HEK293 (cell line): ENCODE results near the gene EXOSC7.

ENCODE experiments used
- CTCF ChIA-PET: fragments of 350-600 bp; formaldehyde crosslinking; extraction: SDS; loops from one replicate; lab custom pipeline; 2021; ENCODE audit warnings: antibody characterized with exemption; lab: Yijun Ruan, JAX
- POLR2A ChIA-PET: fragments of 300-600 bp; formaldehyde crosslinking; extraction: SDS; loops from one replicate; lab custom pipeline; 2020; ENCODE audit warnings: antibody characterized with exemption, inconsistent platforms; lab: Yijun Ruan, JAX
- H3K27ac ChIP-seq: fragments of 200-500 bp; sonication (Bioruptor generic); 2 replicates; pipeline ENCODE4 v1.5.1; 2014; ENCODE audit warnings: low read depth, low read length, control low read depth, inconsistent platforms; ENCODE audit errors: extremely low read depth
- H3K36me3 ChIP-seq, 2 experiments: fragments of 200-500 bp in 1 of 2; sonication (Bioruptor generic) in 1 of 2; 1 replicate in 1 of 2; 2 replicates in 1 of 2; pipeline ENCODE4 v1.5.1; 2014 to 2017; ENCODE audit warnings: inconsistent platforms in 2 of 2, low read length in 2 of 2; ENCODE audit not compliant: control insufficient read depth in 2 of 2, insufficient read depth in 1 of 2
- H3K4me1 ChIP-seq: fragments of 200-500 bp; sonication (Bioruptor generic); 2 replicates; pipeline ENCODE4 v1.5.1; 2014; ENCODE audit warnings: mild to moderate bottlenecking, low read length, inconsistent platforms; ENCODE audit not compliant: control insufficient read depth, insufficient read depth
- H3K4me3 ChIP-seq: 2 replicates; pipeline ENCODE4 v1.5.1; 2011; ENCODE audit warnings: low read depth, mild to moderate bottlenecking, control low read depth, low read length, moderate library complexity
- H3K9me3 ChIP-seq: fragments of 200-500 bp; sonication (Bioruptor generic); 2 replicates; pipeline ENCODE4 v1.5.1; 2014; ENCODE audit warnings: low read depth, low read length, inconsistent platforms; ENCODE audit not compliant: control insufficient read depth, insufficient read depth
- FEZF1 ChIP-seq: fragments of 450-650 bp; formaldehyde crosslinking; IDR thresholded peaks from 2 replicates; pipeline ENCODE4 v1.5.1; 2016; ENCODE audit warnings: missing biosample characterization, missing genetic modification characterization
- GLIS1 ChIP-seq: fragments of 450-650 bp; formaldehyde crosslinking; IDR thresholded peaks from 2 replicates; pipeline ENCODE4 v1.5.1; 2016; ENCODE audit warnings: missing biosample characterization, missing genetic modification characterization
- SCRT1 ChIP-seq: fragments of 450-650 bp; formaldehyde crosslinking; IDR thresholded peaks from 2 replicates; pipeline ENCODE4 v1.5.1; 2016; ENCODE audit warnings: missing biosample characterization, missing genetic modification characterization, borderline replicate concordance
- SCRT2 ChIP-seq: fragments of 450-650 bp; formaldehyde crosslinking; IDR thresholded peaks from 2 replicates; pipeline ENCODE4 v1.5.1; 2016; ENCODE audit warnings: missing biosample characterization, missing genetic modification characterization
- YY1 ChIP-seq: fragments of 450-650 bp; formaldehyde crosslinking; IDR thresholded peaks from 2 replicates; pipeline ENCODE4 v1.5.1; 2018; ENCODE audit warnings: missing biosample characterization, missing genetic modification characterization
- ZFHX2 ChIP-seq: fragments of 450-650 bp; formaldehyde crosslinking; conservative IDR thresholded peaks from 2 replicates; pipeline ENCODE4 v1.5.1; 2016; ENCODE audit warnings: missing biosample characterization, missing genetic modification characterization
- ZNF239 ChIP-seq: fragments of 450-650 bp; formaldehyde crosslinking; IDR thresholded peaks from 2 replicates; pipeline ENCODE4 v1.5.1; 2016; ENCODE audit warnings: missing biosample characterization, missing genetic modification characterization
- ZNF248 ChIP-seq: fragments of 450-650 bp; formaldehyde crosslinking; IDR thresholded peaks from 2 replicates; pipeline ENCODE4 v1.5.1; 2017; ENCODE audit warnings: missing biosample characterization, missing genetic modification characterization
- ZNF658 ChIP-seq: fragments of 450-650 bp; formaldehyde crosslinking; IDR thresholded peaks from 2 replicates; pipeline ENCODE4; 2016; ENCODE audit warnings: missing biosample characterization, missing genetic modification characterization
- ZNF843 ChIP-seq: fragments of 450-650 bp; formaldehyde crosslinking; IDR thresholded peaks from 2 replicates; pipeline ENCODE4 v1.5.1; 2016; ENCODE audit warnings: missing biosample characterization, missing genetic modification characterization
- TF ChIP-seq, protein P1 (sequence below): fragments of 450-650 bp; formaldehyde crosslinking; IDR thresholded peaks from 2 replicates; pipeline ENCODE4 v1.5.1; 2017; ENCODE audit warnings: missing biosample characterization, missing genetic modification characterization
- TF ChIP-seq, protein P2 (sequence below): fragments of 450-650 bp; formaldehyde crosslinking; IDR thresholded peaks from 2 replicates; pipeline ENCODE4 v1.5.1; 2016; ENCODE audit warnings: missing biosample characterization, missing genetic modification characterization
- TF ChIP-seq, protein P3 (sequence below): fragments of 450-650 bp; formaldehyde crosslinking; IDR thresholded peaks from 2 replicates; pipeline ENCODE4 v1.5.1; 2016; ENCODE audit warnings: missing biosample characterization, missing genetic modification characterization
- TF ChIP-seq, protein P4 (sequence below): fragments of 450-650 bp; formaldehyde crosslinking; IDR thresholded peaks from 2 replicates; pipeline ENCODE4 v1.5.1; 2016; ENCODE audit warnings: missing biosample characterization, missing genetic modification characterization
- TF ChIP-seq, protein P5 (sequence below): fragments of 450-650 bp; formaldehyde crosslinking; IDR thresholded peaks from 2 replicates; pipeline ENCODE4 v1.5.1; 2016; ENCODE audit warnings: missing biosample characterization, missing genetic modification characterization

Gene EXOSC7

DNA sequence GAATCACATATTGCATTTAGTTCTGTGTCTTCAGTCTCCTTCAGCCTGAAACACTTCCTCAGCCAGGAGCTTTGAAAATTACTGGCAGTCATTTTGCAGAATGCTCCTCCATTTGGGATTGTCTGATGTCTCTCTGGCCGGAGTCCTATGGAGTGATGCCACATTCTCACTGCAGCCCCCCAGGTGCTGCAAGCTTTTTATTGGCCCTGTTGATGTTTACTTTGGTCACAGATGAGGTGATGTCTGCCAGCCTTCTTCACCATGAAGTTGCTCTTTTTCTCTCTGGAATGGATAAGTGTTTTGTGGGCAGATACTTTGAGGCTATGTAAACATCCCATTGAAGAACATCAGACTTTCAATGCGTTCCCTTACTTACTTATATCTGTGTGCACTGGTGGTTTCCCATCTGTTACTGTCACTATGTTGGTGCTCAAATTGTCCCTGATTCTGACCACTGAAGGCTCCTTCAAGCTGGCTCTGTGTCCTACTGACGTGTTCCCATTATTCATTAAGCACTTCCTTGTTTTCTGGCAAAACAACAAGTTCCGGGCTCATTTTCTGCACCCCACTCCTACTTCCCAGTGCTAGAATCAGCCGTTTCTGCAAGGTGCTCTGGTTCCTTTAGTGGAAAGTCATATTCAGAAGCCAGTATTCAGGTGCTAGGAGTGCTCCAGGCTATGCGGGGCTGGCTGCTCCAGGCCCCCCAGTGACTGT is 48.7 kb downstream of the EXOSC7 start:
- POLR2A ChIA-PET, result no interaction called here
- Histone ChIP-seq H3K27ac (no peak overlapping the region), H3K4me1 (0 out of 2 replicates have a peak, but pooled peaks cover 2% of the 10 kb centered on the region), H3K36me3 (no peaks in the 10 kb centered on the region), H3K9me3 (no peaks in the 10 kb centered on the region), H3K4me3 (no peak overlapping the region)
- TF ChIP-seq ZNF239 (tag by site-specific recombination), result no peak
- no peak for TF ChIP-seq YY1 (tag by site-specific recombination)
- TF ChIP-seq GLIS1 (tag by site-specific recombination), result peak; percentile 54
- TF ChIP-seq, protein P1, sequence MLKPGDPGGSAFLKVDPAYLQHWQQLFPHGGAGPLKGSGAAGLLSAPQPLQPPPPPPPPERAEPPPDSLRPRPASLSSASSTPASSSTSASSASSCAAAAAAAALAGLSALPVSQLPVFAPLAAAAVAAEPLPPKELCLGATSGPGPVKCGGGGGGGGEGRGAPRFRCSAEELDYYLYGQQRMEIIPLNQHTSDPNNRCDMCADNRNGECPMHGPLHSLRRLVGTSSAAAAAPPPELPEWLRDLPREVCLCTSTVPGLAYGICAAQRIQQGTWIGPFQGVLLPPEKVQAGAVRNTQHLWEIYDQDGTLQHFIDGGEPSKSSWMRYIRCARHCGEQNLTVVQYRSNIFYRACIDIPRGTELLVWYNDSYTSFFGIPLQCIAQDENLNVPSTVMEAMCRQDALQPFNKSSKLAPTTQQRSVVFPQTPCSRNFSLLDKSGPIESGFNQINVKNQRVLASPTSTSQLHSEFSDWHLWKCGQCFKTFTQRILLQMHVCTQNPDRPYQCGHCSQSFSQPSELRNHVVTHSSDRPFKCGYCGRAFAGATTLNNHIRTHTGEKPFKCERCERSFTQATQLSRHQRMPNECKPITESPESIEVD (tag by site-specific recombination), result no peak
- TF ChIP-seq, protein P2, sequence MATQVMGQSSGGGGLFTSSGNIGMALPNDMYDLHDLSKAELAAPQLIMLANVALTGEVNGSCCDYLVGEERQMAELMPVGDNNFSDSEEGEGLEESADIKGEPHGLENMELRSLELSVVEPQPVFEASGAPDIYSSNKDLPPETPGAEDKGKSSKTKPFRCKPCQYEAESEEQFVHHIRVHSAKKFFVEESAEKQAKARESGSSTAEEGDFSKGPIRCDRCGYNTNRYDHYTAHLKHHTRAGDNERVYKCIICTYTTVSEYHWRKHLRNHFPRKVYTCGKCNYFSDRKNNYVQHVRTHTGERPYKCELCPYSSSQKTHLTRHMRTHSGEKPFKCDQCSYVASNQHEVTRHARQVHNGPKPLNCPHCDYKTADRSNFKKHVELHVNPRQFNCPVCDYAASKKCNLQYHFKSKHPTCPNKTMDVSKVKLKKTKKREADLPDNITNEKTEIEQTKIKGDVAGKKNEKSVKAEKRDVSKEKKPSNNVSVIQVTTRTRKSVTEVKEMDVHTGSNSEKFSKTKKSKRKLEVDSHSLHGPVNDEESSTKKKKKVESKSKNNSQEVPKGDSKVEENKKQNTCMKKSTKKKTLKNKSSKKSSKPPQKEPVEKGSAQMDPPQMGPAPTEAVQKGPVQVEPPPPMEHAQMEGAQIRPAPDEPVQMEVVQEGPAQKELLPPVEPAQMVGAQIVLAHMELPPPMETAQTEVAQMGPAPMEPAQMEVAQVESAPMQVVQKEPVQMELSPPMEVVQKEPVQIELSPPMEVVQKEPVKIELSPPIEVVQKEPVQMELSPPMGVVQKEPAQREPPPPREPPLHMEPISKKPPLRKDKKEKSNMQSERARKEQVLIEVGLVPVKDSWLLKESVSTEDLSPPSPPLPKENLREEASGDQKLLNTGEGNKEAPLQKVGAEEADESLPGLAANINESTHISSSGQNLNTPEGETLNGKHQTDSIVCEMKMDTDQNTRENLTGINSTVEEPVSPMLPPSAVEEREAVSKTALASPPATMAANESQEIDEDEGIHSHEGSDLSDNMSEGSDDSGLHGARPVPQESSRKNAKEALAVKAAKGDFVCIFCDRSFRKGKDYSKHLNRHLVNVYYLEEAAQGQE (tag by site-specific recombination), result no peak
- no peak for TF ChIP-seq SCRT1 (tag by site-specific recombination)
- TF ChIP-seq SCRT2, result no peak
- TF ChIP-seq, protein P3, sequence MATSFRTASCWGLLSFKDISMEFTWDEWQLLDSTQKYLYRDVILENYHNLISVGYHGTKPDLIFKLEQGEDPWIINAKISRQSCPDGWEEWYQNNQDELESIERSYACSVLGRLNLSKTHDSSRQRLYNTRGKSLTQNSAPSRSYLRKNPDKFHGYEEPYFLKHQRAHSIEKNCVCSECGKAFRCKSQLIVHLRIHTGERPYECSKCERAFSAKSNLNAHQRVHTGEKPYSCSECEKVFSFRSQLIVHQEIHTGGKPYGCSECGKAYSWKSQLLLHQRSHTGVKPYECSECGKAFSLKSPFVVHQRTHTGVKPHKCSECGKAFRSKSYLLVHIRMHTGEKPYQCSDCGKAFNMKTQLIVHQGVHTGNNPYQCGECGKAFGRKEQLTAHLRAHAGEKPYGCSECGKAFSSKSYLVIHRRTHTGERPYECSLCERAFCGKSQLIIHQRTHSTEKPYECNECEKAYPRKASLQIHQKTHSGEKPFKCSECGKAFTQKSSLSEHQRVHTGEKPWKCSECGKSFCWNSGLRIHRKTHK (tag by site-specific recombination), result no peak
- TF ChIP-seq, protein P4, sequence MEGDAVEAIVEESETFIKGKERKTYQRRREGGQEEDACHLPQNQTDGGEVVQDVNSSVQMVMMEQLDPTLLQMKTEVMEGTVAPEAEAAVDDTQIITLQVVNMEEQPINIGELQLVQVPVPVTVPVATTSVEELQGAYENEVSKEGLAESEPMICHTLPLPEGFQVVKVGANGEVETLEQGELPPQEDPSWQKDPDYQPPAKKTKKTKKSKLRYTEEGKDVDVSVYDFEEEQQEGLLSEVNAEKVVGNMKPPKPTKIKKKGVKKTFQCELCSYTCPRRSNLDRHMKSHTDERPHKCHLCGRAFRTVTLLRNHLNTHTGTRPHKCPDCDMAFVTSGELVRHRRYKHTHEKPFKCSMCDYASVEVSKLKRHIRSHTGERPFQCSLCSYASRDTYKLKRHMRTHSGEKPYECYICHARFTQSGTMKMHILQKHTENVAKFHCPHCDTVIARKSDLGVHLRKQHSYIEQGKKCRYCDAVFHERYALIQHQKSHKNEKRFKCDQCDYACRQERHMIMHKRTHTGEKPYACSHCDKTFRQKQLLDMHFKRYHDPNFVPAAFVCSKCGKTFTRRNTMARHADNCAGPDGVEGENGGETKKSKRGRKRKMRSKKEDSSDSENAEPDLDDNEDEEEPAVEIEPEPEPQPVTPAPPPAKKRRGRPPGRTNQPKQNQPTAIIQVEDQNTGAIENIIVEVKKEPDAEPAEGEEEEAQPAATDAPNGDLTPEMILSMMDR, result no peak
- peak; percentile 57 for TF ChIP-seq FEZF1 (tag by site-specific recombination)
- TF ChIP-seq ZNF843 (tag by site-specific recombination), result no peak
- TF ChIP-seq ZNF248 (tag by site-specific recombination), result no peak
- CTCF ChIA-PET, result no interaction called here

DNA sequence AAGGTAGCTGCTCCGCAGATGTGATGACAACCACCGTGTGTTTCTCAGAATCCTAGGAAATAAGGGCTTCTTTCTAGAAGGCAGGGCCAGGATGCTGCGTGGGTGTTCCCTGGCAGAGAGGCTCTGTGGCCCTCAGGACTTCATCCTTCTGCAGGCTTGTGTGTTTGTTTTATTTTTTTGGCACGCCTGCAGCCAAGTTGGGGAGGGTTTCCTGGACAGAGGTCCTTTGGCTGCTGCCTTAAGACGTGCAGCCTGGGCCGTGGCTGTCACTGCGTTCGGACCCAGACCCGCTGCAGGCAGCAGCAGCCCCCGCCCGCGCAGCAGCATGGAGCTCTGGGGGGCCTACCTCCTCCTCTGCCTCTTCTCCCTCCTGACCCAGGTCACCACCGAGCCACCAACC is 50.0 kb downstream of the EXOSC7 start, which contains the start of gene CLEC3B:
Gene CLEC3B (plus strand): TSS at position 266 of the 400 bp plus-strand sequence. CDS start 60 bp downstream, at position 326.
- Histone ChIP-seq H3K27ac (no peak within 1 kb of the TSS), H3K4me3 (no peak within 1 kb of the TSS), H3K9me3 (no peaks in the 10 kb centered on the region), H3K36me3 (no peaks in the 10 kb centered on the region), H3K4me1 (0 out of 2 replicates have a peak, but pooled peaks cover 2% of the 10 kb centered on the region)
- TF ChIP-seq ZFHX2 (tag by site-specific recombination) (peak; percentile 22; the same call in 1 of the 2 replicates), ZNF658 (tag by site-specific recombination) (no peak)
- TF ChIP-seq, protein P5, sequence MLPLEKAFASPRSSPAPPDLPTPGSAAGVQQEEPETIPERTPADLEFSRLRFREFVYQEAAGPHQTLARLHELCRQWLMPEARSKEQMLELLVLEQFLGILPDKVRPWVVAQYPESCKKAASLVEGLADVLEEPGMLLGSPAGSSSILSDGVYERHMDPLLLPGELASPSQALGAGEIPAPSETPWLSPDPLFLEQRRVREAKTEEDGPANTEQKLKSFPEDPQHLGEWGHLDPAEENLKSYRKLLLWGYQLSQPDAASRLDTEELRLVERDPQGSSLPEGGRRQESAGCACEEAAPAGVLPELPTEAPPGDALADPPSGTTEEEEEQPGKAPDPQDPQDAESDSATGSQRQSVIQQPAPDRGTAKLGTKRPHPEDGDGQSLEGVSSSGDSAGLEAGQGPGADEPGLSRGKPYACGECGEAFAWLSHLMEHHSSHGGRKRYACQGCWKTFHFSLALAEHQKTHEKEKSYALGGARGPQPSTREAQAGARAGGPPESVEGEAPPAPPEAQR (tag by site-specific recombination), result no peak
- POLR2A ChIA-PET, result no interaction called here
- CTCF ChIA-PET, result no interaction called here
